ENCODE measurements around the gene PSPH. TPM values are rescaled to one million over a fixed set of nuclear protein-coding genes. Genes with fewer than 3 reads are reported as not detected.
A peak's percentile ranks its signal among the peaks of the same experiment; 100 is the strongest.

The PSPH gene
- total and polyA plus RNA-seq, 12 donors, result 2.8 to 68.7 (median 23.0) TPM

GRCh38 chr7:56030340-56030739 lies 20.9 kb downstream of the PSPH start:
- H3K4me3 ChIP-seq, result no peak overlapping the region
- no peak for DNase-seq
- no peaks in the 10 kb centered on the region for H3K27me3 ChIP-seq
- TF ChIP-seq POLR2A (IDR thresholded peaks at IDR 0.05), result no peak
- no peak for TF ChIP-seq CTCF (IDR thresholded peaks at IDR 0.05)
- WGBS, 4 donors, result 91 to 99% (median 94%) methylated on average over 8 of the region's 8 CpGs
- intact Hi-C loops (cut with DNase I), result no loop called here
- no peak overlapping the region for H3K27ac ChIP-seq
- no peaks in the 10 kb centered on the region for H3K9me3 ChIP-seq (replicated peaks in 1 of 3)
- H3K36me3 ChIP-seq (replicated peaks in 1 of 2), result no peaks in the 10 kb centered on the region
- H3K4me1 ChIP-seq (replicated peaks in 1 of 2), result peaks cover 0 to 4% of the 10 kb centered on the region in 2 donors

GRCh38 chr7:56028942-56029630 lies 22.2 kb downstream of the PSPH start:
- no peak for DNase-seq
- H3K27me3 ChIP-seq, result no peaks in the 10 kb centered on the region
- peaks cover 0 to 4% of the 10 kb centered on the region in 2 donors for H3K4me1 ChIP-seq (replicated peaks in 1 of 2)
- intact Hi-C loops (cut with DNase I), result no loop called here
- WGBS, 4 donors, result 90 to 96% (median 92%) methylated on average over 9 of the region's 9 CpGs
- TF ChIP-seq CTCF (IDR thresholded peaks at IDR 0.05), result no peak
- no peak for TF ChIP-seq POLR2A (IDR thresholded peaks at IDR 0.05)
- H3K36me3 ChIP-seq (replicated peaks in 1 of 2), result no peaks in the 10 kb centered on the region
- H3K9me3 ChIP-seq (replicated peaks in 1 of 3), result no peaks in the 10 kb centered on the region
- H3K4me3 ChIP-seq, result no peak overlapping the region
- no peak overlapping the region for H3K27ac ChIP-seq

- Histone ChIP-seq H3K27ac (no peak overlapping the region), H3K27me3 (no peaks in the 10 kb centered on the region), H3K36me3 (replicated peaks in 1 of 2) (peaks cover 0 to 6% of the 10 kb centered on the region in 2 donors), H3K4me3 (no peak overlapping the region), H3K4me1 (replicated peaks in 1 of 2) (no peaks in the 10 kb centered on the region), H3K9me3 (replicated peaks in 1 of 3) (no peaks in the 10 kb centered on the region)
- 21 to 98% (median 86%) methylated on average over 2 of the region's 2 CpGs for WGBS, 4 donors
- TF ChIP-seq POLR2A (IDR thresholded peaks at IDR 0.05) (no peak), CTCF (IDR thresholded peaks at IDR 0.05) (no peak)
- peak in 4 of 7 donors; percentile 21 to 47 (median 27) for DNase-seq
- intact Hi-C loops (cut with DNase I), result no loop called here
Observed at GRCh38 chr7:56026538-56026937, 24.7 kb downstream of the PSPH start.

GRCh38 chr7:56023500-56023899 lies 27.7 kb downstream of the PSPH start:
- DNase-seq, result no peak
- TF ChIP-seq POLR2A (IDR thresholded peaks at IDR 0.05), result no peak
- no peak for TF ChIP-seq CTCF (IDR thresholded peaks at IDR 0.05)
- Histone ChIP-seq H3K27me3 (no peaks in the 10 kb centered on the region), H3K27ac (no peak overlapping the region), H3K9me3 (replicated peaks in 1 of 3) (no peaks in the 10 kb centered on the region), H3K4me1 (replicated peaks in 1 of 2) (no peaks in the 10 kb centered on the region), H3K4me3 (no peak overlapping the region), H3K36me3 (replicated peaks in 1 of 2) (peaks cover 0 to 14% of the 10 kb centered on the region in 2 donors)
- intact Hi-C loops (cut with DNase I), result no loop called here

Measured in adrenal gland (tissue), 12 donors.